SK-N-SH (cell line): ENCODE data around the gene GPM6B. TPM values are rescaled to one million over a fixed set of nuclear protein-coding genes. Genes with fewer than 3 reads are reported as not detected.

Experiments
- CTCF ChIA-PET: fragments of 300-600, 350-600 bp; formaldehyde crosslinking; extraction: SDS; loops from one replicate; lab custom pipeline; 2021; lab: Yijun Ruan, JAX
- POLR2A ChIA-PET: fragments of 350-600 bp; sonication (Branson Sonifier 250); formaldehyde crosslinking; extraction: SDS; loops from one replicate; lab custom pipeline; 2020; ENCODE audit warnings: antibody characterized with exemption, inconsistent platforms; lab: Yijun Ruan, JAX
- DNase-seq: peaks from one replicate; pipeline ENCODE4 v3.0.0; 2012
- H2AFZ ChIP-seq: fragments of 200-600 bp; sonication (generic); 2 replicates; pipeline ENCODE4 v1.8.1; 2016; ENCODE audit warnings: antibody characterized with exemption, mild to moderate bottlenecking, low read depth
- H3F3A ChIP-seq: fragments of 200-600 bp; sonication (generic); replicated peaks from 2 replicates; pipeline ENCODE3; 2016; ENCODE audit warnings: antibody characterized with exemption, mild to moderate bottlenecking; ENCODE audit not compliant: insufficient read depth
- H3K27ac ChIP-seq, 2 experiments: fragments of 200-500 bp in 1 of 2; fragments of 200-600 bp in 1 of 2; sonication (Bioruptor generic) in 1 of 2; sonication (generic), shearing (Covaris generic) in 1 of 2; 2 replicates each; pipeline versions ENCODE4 v1.5.1 to v1.6.1; 2014 to 2016; ENCODE audit warnings: low read depth in 2 of 2, inconsistent platforms in 1 of 2, low read length in 1 of 2, mild to moderate bottlenecking in 1 of 2, mixed read lengths in 1 of 2
- H3K27me3 ChIP-seq: fragments of 200-600 bp; sonication (generic), shearing (Covaris generic); 2 replicates; pipeline ENCODE4 v1.6.1; 2016; ENCODE audit warnings: mixed run types; ENCODE audit not compliant: insufficient read depth
- H3K36me3 ChIP-seq, 2 experiments: fragments of 200-500 bp in 1 of 2; fragments of 200-600 bp in 1 of 2; sonication (Bioruptor generic) in 1 of 2; sonication (generic) in 1 of 2; replicated peaks in 1 of 2; 2 replicates each; pipeline versions ENCODE3 to v1.5.1; 2014 to 2016; ENCODE audit warnings: low read length in 1 of 2, mild to moderate bottlenecking in 1 of 2; ENCODE audit not compliant: insufficient read depth in 2 of 2, control insufficient read depth in 1 of 2
- H3K4me1 ChIP-seq, 2 experiments: fragments of 200-500 bp in 1 of 2; fragments of 200-600 bp in 1 of 2; sonication (Bioruptor generic) in 1 of 2; sonication (generic), shearing (Covaris generic) in 1 of 2; 2 replicates each; pipeline versions ENCODE4 v1.5.1 to v1.6.1; 2014 to 2016; ENCODE audit warnings: low read depth in 1 of 2, low read length in 1 of 2, mixed run types in 1 of 2; ENCODE audit not compliant: insufficient read depth in 2 of 2, control insufficient read depth in 1 of 2
- H3K4me2 ChIP-seq: fragments of 200-600 bp; sonication (generic), shearing (Covaris generic); 2 replicates; pipeline ENCODE4 v1.6.1; 2017; ENCODE audit warnings: mixed run types
- H3K4me3 ChIP-seq, 2 experiments: fragments of 200-500 bp in 1 of 2; fragments of 200-600 bp in 1 of 2; sonication (Bioruptor generic) in 1 of 2; sonication (generic), shearing (Covaris generic) in 1 of 2; 2 replicates each; pipeline versions ENCODE4 v1.5.1 to v1.8.1; 2014 to 2016; ENCODE audit warnings: low read depth in 2 of 2, inconsistent platforms in 1 of 2, low read length in 1 of 2, mild to moderate bottlenecking in 1 of 2, mixed read lengths in 1 of 2, moderate library complexity in 1 of 2
- H3K79me2 ChIP-seq: fragments of 200-600 bp; sonication (generic); 2 replicates; pipeline ENCODE4 v1.8.1; 2017; ENCODE audit warnings: mild to moderate bottlenecking; ENCODE audit not compliant: insufficient read depth
- H3K9ac ChIP-seq: fragments of 200-600 bp; sonication (generic); 2 replicates; pipeline ENCODE4 v1.6.1; 2017; ENCODE audit warnings: mixed run types
- H3K9me2 ChIP-seq: fragments of 200-600 bp; sonication (generic); 2 replicates; pipeline ENCODE4 v1.6.1; 2017; ENCODE audit warnings: mixed run types
- H3K9me3 ChIP-seq: fragments of 200-600 bp; sonication (generic); 2 replicates; pipeline ENCODE4 v1.6.1; 2017; ENCODE audit warnings: mixed run types, mild to moderate bottlenecking, moderate library complexity
- H4K20me1 ChIP-seq: fragments of 200-600 bp; sonication (generic); 2 replicates; pipeline ENCODE4 v1.6.1; 2017; ENCODE audit warnings: mild to moderate bottlenecking, mixed run types; ENCODE audit not compliant: insufficient read depth
- CHD2 ChIP-seq: fragments of 150-350 bp; IDR thresholded peaks from 2 replicates; pipeline ENCODE4 v1.6.1; 2018; ENCODE audit warnings: low read length; ENCODE audit not compliant: partially characterized antibody
- FOSL2 ChIP-seq: IDR thresholded peaks from 2 replicates; pipeline ENCODE4 v1.4.0; 2012; ENCODE audit warnings: low read depth, mild to moderate bottlenecking, moderate library complexity, borderline replicate concordance
- FOXJ3 ChIP-seq: sonication (generic); formaldehyde crosslinking; IDR thresholded peaks from 2 replicates; pipeline ENCODE4 v1.5.1; 2020; ENCODE audit warnings: mild to moderate bottlenecking, missing genetic modification reagents
- FOXM1 ChIP-seq: IDR thresholded peaks from 2 replicates; pipeline ENCODE4 v1.4.0; 2012; ENCODE audit warnings: low read depth, mild to moderate bottlenecking
- GABPA ChIP-seq: IDR thresholded peaks from 2 replicates; pipeline ENCODE4 v1.4.0; 2012; ENCODE audit warnings: low read depth, mild to moderate bottlenecking
- GATA2 ChIP-seq: sonication (generic); formaldehyde crosslinking; IDR thresholded peaks from 2 replicates; pipeline ENCODE4 v1.5.0; 2020; ENCODE audit warnings: mild to moderate bottlenecking, missing genetic modification reagents
- MAX ChIP-seq: IDR thresholded peaks from 2 replicates; pipeline ENCODE4 v1.4.0; 2012; ENCODE audit warnings: low read depth
- MEF2A ChIP-seq: IDR thresholded peaks from 2 replicates; pipeline ENCODE4 v1.4.0; 2012; ENCODE audit warnings: low read depth, borderline replicate concordance
- MXI1 ChIP-seq: IDR thresholded peaks from 2 replicates; pipeline ENCODE4 v1.6.1; 2012; ENCODE audit warnings: mild to moderate bottlenecking, low read depth, low read length, improper control_type of control experiment
- NFIC ChIP-seq: IDR thresholded peaks from 2 replicates; pipeline ENCODE4 v1.4.0; 2012; ENCODE audit warnings: borderline replicate concordance
- NRF1 ChIP-seq: IDR thresholded peaks from 2 replicates; pipeline ENCODE4 v1.6.1; 2012; ENCODE audit warnings: low read depth, mild to moderate bottlenecking, low read length
- RCOR1 ChIP-seq: fragments of 150-350 bp; IDR thresholded peaks from 2 replicates; pipeline ENCODE4 v1.6.1; 2017; ENCODE audit warnings: antibody characterized with exemption, low read length
- RXRA ChIP-seq: IDR thresholded peaks from 2 replicates; pipeline ENCODE4 v1.4.0; 2012; ENCODE audit warnings: low read depth, mild to moderate bottlenecking, borderline replicate concordance
- TEAD4 ChIP-seq: IDR thresholded peaks from 2 replicates; pipeline ENCODE4 v1.4.0; 2012; ENCODE audit warnings: mild to moderate bottlenecking, borderline replicate concordance; ENCODE audit not compliant: insufficient read depth
- USF1 ChIP-seq: IDR thresholded peaks from 2 replicates; pipeline ENCODE4 v1.4.0; 2012; ENCODE audit warnings: low read depth, borderline replicate concordance
- USF2 ChIP-seq: fragments of 150-350 bp; IDR thresholded peaks from 2 replicates; pipeline ENCODE4 v1.6.1; 2017; ENCODE audit warnings: antibody characterized with exemption, low read length, low read depth, borderline replicate concordance
- WGBS: methylation state at CpG from one replicate; pipeline ENCODE4 v1.1.6; 2017; ENCODE audit warnings: low lambda C conversion rate; 5-methylcytosine and 5-hydroxymethylcytosine counted together
- polyA plus RNA-seq, 3 experiments: library from polyadenylated mRNA; depleted of rRNA; stranded (reverse); fragments of >200 nt; gene quantifications; 2 replicates each; pipeline ENCODE4 v1.2.3, GENCODE V29; 2012

Gene GPM6B
- polyA plus RNA-seq, 1 of the 3 experiments (the other 2 are of a cell fraction), result 1.2 TPM

GRCh38 chrX:13808293-13808692, 8.6 kb downstream of the GPM6B start:
- no peak overlapping the region for H3K4me3 ChIP-seq
- H3K4me1 ChIP-seq, result no peaks in the 10 kb centered on the region; a peak in 1 of 4 replicates
- TF ChIP-seq USF1, result no peak
- no peak overlapping the region for H2AFZ ChIP-seq
- no peak for DNase-seq
- ChIA-PET POLR2A (no interaction called here), CTCF (no interaction called here)
- H3K9me2 ChIP-seq, result no peaks in the 10 kb centered on the region
- H3K27ac ChIP-seq, result no peak overlapping the region
- H3K79me2 ChIP-seq, result no peaks in the 10 kb centered on the region
- no peaks in the 10 kb centered on the region for H4K20me1 ChIP-seq
- H3K9me3 ChIP-seq, result no peaks in the 10 kb centered on the region
- no peak overlapping the region for H3K9ac ChIP-seq
- no peaks in the 10 kb centered on the region for H3F3A ChIP-seq
- no peaks in the 10 kb centered on the region for H3K36me3 ChIP-seq
- H3K27me3 ChIP-seq, result peaks cover 12% of the 10 kb centered on the region; the same call in 1 of the 2 replicates
- H3K4me2 ChIP-seq, result no peak overlapping the region
- 20% methylated on average over 4 of the region's 4 CpGs for WGBS

GRCh38 chrX:13805241-13805640, 11.7 kb downstream of the GPM6B start:
- WGBS, result 24% methylated on average over 2 of the region's 2 CpGs
- Histone ChIP-seq H4K20me1 (no peaks in the 10 kb centered on the region), H3F3A (no peaks in the 10 kb centered on the region), H3K27me3 (peaks cover 17% of the 10 kb centered on the region; the same call in 1 of the 2 replicates), H3K36me3 (no peaks in the 10 kb centered on the region), H3K4me1 (no peaks in the 10 kb centered on the region; a peak in 1 of 4 replicates), H3K9me3 (no peaks in the 10 kb centered on the region), H3K9me2 (no peaks in the 10 kb centered on the region), H3K4me3 (no peak overlapping the region), H3K4me2 (no peak overlapping the region), H3K27ac (no peak overlapping the region), H3K79me2 (no peaks in the 10 kb centered on the region), H2AFZ (no peak overlapping the region), H3K9ac (no peak overlapping the region)
- ChIA-PET CTCF (interaction anchor here (1.1 kb wide), 1 partner anchor 52 kb away, joined by 5 read pairs; no protein-coding TSS in a partner anchor), POLR2A (no interaction called here)
- no peak for TF ChIP-seq USF2
- TF ChIP-seq FOSL2, result no peak
- no peak for TF ChIP-seq GABPA
- TF ChIP-seq USF1, result no peak
- TF ChIP-seq MEF2A, result no peak
- no peak for TF ChIP-seq RCOR1
- TF ChIP-seq MXI1, result no peak
- TF ChIP-seq FOXJ3 (CRISPR knock-in tag), result no peak
- TF ChIP-seq CHD2, result no peak
- TF ChIP-seq FOXM1, result no peak
- no peak for TF ChIP-seq NRF1
- TF ChIP-seq NFIC, result no peak
- no peak for TF ChIP-seq RXRA
- TF ChIP-seq TEAD4, result no peak
- no peak for TF ChIP-seq MAX
- no peak for TF ChIP-seq GATA2
- DNase-seq, result no peak
